ENCODE results near the gene PHLDB2.

Gene PHLDB2

DNA sequence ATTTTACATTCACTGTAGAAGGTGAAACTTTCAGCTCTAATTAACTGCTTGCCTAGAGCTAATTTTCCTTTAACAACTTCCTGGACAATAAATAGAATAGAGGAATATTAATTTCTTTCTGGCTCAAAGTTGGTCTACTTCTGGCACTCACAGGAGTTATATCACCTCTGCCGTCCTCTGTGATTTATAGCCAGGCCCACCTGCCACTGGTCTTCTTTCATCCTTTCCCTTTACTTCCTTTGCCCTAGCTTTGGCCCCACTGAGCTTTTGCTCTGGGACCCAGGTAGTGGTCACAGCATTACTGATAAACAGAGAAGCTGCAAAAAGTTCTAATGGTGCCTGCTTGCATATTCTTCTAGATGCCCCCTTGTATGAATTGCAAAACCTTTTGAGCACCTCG lies 70.4 kb downstream of the PHLDB2 start:
- no peak for DNase-seq

DNA sequence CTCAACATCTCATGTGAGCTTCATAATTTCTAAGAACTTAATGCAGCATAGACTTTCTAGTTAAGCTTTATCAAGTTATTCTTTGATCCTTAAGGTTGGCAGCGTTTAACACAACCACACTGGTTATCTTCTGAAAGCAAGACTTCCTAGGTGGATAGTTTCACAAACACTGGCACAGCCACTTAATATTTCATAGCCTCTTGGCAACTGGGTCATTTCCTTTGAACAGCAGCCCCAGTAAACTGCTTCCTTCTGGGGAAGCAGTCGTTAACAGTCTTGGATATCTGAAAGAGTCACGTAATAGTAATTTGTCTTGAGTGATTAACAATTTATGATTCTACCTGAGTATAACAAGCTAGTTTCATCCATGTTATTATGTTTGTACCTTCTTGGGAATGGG lies 73.9 kb downstream of the PHLDB2 start:
- no peak for DNase-seq

DNA sequence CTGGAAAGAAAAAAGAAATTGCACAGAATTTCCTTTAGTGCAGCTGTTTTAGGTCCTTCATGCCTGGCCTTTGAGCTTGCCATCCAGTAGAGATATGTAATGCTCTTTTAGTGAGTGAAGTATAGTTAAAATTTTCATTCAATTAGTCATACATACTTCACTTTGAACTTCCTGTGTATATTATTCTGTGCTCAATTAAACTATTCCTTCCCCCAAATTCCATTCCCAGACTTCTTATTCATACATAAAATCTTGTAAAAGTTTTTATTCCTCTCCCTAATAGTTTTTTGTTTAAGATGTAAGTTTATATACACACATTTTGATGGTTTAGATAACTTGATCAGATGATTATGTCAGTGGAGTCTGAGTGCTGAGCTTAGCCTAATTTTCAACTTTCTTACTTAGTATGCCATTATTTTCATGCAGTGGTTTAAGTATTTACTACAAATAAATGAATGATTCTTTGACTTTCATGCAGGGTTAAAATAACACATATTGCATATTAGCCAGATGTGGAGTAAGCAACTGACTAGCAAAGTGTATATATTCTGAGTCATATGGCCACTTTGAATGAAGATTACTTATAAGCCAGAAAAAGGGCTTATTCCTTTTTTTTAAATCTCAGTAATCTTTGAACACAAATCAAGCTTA lies 77.3 kb downstream of the PHLDB2 start:
- DNase-seq, result no peak

DNA sequence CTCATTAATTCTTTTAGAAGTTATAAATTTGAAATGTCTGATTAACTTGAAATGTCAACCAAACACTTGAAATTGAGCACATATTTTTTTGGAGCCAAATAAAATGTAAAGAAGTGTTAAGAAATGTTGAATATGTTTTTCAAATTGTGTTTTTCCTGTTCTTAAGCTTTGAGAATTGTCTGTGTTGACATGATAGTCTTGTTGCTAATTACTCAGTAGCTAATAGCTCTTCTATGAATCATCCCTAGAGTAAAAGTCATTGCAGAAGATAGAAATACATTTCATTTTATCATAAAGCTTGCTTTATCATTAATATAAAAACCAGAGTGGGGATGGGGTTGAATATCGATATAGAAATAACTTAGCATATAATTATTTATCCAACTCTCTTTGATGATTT lies 77.9 kb downstream of the PHLDB2 start:
- no peak for DNase-seq

DNA sequence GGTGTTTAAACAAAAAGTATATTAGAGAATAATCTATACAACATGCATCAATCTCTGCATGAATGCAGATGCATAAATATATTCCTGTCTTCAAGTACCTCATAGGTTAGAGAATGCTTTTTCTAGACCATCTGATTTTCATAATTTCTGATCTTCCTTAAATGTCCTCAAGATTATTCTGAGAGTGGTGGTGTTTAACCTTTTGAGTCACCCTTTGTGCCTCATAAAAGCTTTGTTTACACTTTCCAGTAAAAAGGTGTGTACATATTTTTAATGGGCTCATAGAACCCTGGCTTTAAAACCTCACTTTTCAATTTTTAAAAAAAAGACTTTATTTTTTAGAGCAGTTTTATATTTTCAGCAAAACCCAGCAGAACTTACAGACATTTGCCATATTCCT lies 78.8 kb downstream of the PHLDB2 start:
- no peak for DNase-seq

DNA sequence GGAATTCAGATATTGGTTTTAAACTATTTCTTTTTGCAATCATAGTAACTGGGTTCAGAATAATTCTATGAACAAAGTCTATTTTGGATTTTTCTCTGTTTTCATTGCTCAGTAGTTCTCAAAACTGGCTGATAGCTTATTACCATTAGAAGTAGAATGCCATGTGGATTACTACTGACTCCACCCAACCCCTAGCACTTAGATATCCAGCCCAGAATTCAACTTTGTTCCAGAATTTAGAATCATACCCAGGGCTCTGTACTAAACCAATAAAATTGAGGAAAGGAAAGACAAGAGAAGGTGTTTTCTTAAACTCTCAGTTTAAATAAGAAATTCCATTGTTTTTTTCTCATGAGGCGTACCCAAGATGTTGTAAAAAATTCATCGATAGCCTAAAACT lies 80.8 kb downstream of the PHLDB2 start:
- DNase-seq, result no peak

DNA sequence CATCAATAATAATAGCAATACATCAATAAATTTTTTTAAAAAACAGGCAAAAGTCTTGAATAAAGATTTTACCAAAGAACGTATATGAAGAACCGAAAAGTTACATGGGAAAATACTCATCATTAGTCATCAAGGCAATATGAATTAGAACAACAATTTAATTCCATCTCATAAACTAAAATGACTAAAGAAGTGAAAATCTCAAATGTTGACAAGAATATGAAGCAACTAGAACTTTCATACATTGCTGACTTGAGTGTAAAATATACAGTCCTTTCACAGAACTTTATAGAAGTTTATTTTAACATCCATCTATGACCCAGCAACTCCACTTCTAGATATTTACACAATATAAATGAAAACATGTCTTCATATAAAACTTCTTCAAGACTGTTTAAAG lies 84.5 kb downstream of the PHLDB2 start:
- no peak for DNase-seq

DNA sequence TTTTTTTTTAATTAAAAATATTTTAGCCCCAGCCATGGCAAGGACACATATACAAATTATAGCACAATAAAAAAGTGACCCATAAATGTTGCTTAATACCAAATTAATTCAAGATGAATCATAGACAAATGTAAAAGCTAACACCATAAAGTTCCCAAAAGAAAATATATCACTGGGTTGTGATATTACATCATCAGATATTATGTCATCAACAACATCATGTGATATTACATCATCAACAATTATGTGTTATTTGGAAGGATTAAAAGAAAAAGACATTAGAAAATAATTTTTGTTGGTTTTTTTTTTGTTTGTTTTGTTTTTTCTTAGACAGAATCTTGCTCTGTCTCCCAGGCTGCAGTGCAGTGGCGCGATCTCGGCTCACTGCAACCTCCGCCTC lies 85.3 kb downstream of the PHLDB2 start:
- no peak for DNase-seq

DNA sequence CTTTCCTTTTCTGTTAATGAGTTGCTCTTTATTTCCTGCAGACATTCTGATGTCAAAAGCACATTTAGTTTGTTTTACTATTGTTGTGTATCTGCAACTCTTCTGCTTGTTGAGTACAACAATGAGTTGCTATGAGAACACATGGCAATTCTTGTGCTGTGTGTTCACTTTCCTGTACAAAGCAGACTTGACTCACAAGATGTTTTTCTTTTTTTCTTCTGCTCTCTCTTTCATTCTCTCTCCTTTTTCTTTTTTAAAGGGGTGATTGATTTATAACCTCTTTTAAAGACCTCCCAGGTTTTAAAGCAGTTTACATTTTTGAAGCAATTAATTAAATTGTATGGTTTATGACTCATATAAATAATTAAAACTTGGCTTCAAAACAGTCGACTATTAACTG lies 88.2 kb downstream of the PHLDB2 start:
- DNase-seq, result no peak

DNA sequence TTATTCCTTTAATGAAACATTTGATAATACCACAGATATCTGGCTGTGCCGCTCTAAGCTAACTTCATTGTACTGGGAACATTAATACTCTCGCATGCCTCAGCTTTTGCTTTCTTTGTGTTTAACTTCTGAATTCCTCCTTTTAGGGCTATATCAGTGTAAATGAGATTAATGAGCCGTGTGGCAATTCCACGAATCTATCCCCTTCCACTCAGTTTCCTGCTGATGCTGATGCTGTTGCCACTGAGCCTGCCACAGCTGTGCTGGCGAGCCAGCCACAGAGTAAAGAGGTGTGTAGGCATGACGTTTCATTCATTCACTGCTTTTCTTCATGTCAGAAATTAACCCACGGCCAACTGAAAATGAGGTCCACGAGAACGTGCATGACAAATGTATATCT lies 89.7 kb downstream of the PHLDB2 start:
- DNase-seq, result no peak

DNA sequence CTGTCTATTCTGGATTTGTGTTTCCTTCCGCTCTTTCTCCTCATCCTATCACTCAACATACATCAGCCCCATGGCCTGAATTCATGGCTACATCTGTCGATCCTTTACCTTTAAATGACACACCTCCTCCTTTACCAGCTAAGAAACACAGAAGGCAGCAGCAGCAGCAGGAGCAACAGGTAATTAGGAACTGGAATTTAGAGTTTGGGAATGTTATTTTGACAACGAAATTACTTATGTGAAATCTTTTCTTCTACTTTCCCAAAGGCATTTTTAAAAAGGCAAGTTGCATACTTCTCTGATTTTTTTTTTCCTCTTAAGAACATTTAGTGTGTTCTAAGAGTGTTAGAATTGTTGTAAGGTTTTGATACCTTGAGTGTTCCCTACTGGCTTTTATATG lies 90.6 kb downstream of the PHLDB2 start:
- no peak for DNase-seq

DNA sequence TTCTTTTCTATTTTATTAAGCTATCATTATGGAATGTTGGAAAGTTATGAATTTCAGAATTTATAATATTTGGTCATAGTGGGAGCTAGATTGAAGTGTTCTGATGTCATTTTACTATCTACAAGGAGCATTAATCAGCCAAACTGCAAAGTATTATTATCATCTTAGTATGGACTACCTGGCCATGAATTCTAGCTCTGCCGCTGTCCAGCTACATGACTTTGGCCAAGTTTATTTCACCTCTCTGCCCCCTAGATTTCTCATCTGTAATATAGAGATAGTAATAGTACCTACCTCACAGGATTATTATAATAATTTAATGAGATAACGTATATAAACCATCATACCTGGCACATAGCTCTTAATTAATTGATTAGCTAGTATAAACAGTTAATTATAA lies 92.0 kb downstream of the PHLDB2 start:
- DNase-seq, result no peak

DNA sequence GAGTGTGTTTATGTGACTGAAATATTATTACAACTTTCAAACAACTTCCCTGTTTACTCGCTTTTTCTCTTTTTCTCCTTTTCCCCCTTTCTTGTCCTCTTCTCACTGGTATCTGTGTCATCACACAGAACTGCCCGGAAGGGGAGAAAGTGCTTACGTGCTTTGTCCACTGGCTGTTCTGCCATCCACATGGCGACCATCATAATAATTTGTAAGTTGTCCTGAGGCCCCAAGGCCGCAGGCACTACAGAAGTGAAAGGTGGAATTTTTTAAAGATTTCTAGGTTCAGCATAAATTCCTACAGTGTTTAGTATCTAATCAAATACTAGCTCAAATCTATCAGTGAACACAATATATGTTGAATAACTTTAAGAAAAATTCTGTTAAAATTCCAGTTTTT lies 93.0 kb downstream of the PHLDB2 start:
- no peak for DNase-seq

DNA sequence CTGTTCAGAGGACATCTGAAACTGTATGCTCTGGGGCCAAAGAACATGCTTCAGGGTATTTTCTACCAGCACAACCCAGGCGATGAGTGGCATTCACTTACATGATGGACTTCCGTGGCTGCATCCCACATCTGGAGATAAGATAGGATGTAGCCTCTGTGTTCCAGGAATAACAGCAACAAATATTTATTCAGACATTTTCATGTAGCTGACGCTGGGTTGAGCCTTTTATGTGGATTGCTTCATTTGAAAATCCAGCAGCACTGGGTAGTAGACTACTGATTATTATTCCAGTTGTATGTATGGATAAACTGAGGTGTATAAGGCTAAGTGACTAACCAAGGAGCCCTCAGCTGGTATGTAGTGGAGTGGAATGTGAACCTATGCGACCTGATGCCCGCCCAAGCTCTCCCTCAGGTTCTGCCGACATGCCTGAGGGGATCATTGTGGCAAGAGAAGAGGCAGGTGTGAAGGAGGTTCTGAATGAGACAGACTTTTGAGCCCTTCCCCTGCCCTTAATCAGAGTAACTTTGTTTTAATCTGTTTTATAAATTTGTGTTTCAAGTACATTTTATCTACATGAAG lies 93.9 kb downstream of the PHLDB2 start:
- DNase-seq, result no peak

DNA sequence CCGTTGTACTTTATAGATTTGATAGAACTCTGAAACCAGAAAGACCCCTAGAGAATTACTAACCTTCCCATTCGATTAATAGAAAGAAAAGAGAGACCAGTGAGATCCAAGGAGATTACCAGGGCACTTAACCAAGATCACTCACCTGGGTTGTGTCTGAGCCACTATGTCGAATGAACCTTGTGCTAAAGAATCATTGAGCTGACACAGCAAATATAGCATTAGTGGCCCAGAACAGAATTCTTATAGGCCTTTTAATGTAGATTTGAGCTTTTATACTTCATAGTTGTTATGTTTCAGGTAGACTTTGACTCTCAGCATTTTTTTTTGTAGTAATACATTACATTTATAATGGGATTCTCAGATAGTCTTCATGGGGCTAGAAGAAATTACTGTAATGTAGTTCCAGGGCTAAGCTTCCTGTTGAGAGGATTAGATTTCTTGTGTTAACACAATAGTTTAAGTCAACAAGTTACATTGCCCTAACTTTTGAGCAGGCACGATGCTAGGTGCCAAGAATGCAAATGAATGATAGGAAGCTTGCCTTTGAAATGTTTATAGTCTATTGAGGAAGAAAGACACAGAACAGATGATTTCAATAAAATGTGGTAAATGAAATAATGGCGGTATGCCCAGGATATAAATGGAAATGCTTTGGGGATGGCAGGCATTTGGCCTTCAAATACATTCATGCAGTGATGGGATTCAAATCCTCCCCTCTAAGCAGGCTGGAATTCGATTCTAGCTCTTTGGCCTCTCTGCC lies 95.3 kb downstream of the PHLDB2 start:
- DNase-seq, result no peak

DNA sequence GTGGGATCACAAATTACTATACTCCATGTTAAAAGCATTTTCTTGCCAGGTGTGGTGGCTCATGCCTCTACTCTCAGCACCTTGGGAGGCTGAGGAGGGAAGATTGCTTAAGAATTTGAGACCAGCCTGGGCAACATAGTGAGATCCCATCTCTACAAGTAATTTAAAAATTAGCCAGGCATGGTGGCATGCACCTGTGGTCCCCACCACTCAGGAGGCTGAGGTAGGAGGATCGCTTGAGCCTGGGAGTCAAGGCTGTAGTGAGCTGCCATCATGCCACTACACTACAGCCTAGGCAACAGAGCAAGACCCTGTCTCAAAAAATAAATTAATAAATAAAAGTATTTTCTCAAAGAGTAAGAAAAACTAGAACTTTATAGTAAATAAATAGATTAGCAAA lies 96.8 kb downstream of the PHLDB2 start:
- no peak for DNase-seq

DNA sequence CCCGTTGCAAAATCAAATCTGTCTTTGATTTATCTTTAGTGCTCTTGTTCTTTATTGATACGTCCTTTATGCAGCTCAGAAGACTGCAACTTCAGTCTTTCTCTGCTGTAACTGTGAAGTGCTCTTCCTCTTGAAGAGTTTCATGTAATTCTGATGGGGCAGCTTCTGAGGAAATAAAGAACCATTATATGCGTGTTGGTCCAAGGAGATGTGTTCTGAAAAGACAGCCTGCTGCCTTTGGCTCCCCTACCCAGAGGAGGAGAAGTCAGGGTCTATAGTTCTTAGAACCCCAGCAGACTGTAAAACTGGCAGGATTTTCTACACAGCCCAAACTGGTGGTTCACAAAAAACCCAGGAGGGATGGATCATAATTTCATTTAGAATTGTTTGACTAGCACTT lies 97.4 kb downstream of the PHLDB2 start:
- DNase-seq, result no peak

DNA sequence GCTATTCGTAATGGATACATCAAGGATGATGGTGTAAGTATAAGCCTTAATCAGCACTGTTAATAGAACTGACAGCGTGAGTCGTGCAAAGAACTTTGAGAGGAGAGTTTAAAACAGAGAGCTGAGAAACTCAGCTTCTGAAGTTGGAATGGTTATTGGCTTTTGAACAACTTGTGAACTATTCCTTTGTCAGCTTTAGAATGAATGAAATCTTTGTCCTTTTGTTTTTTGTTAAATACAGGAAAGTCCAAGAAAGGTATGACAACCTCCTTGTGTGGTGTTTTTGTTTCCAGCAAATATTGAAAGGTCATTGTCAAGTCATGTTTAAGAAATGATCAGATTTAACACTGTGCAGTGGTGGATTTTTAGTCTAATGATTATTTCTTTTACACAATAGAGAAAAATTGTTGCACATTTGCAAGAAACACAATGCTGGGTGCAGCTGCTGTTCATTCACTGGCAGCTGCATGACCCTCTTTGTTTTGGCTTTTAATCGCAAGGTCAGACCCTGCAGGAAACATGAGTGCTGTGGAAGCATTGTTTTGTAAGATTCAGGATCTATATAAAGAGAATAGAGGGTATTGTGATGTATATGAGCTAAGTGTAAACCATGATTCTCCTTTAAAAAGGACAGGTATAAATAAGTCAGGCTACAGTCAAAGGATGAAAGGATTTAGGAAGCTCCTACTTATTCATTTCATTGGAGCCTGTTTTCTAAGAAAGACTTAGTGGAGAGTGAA lies 98.1 kb downstream of the PHLDB2 start:
- DNase-seq, result no peak

DNA sequence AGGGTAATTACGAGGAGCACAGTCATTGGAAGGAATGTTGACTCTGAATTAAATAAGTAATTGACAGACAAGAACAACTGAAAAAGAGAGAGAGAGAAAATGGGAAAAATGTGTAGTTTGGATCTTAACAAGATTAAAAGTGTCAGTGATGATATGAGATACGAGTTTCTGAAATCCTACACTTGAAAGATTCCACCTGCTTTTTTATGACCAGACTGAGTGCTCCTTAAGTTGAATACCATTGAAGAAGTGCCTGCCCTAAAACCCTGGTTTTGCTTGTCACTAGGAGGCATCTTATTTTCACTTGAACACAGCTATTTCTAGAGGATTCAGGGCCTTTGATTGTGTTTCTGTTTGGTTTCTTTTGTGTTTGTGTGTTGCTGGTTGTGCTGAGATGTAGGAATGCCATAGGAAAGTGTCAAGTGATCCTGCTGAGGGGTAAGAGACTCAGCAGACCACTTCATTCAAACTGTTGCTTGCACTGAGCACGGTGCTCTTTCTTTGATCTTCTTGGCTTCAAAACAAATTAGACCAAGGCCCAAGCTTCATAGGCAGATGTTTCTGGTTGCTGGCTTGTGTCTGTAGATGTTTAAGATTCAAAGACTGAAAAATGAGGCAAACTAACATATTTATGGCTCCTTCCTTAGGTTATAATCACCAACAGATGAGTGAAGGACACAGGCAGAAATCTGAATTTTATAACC lies 102.5 kb downstream of the PHLDB2 start:
- DNase-seq, result no peak

DNA sequence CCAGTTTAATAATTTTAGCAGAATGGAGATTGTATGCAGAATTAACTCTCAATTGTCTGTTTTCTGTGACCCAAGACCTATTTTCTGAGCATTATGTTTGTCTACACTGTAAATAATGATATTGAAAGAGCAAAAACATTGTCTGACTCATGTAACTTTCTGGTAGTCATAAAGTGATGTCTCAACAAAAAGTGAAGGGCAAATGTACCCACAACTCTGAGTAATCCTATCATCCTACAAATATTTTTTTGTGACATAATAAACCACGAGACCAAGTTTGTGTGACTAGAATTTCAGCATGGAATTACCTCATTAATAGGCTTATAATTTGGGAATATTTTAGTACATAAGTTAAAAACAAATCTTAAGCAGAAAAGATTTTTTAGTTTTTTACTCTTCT lies 104.4 kb downstream of the PHLDB2 start:
- no peak for DNase-seq

DNA sequence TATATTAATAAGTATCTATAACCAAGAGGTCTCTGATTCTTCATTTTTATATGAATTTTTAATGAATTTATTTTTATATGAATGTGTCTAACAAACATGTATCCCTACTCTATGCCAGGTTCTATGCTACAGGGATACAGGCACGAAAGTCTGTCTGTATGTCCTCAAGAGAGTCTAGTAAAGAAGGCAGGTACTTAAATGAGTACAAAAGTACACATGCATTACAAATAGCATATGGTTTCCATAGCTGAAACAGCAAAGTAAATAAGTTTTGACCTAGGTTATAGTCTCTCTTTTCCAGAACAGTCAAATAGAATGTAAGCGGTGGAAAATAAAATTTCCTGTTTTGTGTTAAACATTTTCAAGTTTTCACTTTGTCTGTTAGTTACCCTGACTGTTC lies 106.4 kb downstream of the PHLDB2 start:
- DNase-seq, result no peak

DNA sequence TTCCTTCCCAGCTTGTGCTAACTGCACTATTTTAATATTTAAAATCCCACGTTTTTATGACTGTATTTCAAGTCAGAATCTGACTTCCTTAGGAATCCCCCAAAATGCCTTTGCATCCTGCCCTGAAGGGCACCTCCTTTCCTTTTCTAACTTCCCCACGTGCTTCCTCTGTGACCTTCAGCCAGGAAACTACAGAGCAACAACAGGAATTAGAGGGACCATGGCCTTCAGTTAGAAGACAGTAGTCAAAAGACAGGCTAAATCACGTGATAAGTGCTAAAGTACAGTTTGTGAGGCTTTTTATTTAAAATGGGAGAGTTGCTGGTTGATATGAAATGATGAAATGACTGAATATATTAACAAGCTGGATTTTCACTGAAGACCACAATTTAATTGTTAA lies 108.0 kb downstream of the PHLDB2 start:
- DNase-seq, result no peak

DNA sequence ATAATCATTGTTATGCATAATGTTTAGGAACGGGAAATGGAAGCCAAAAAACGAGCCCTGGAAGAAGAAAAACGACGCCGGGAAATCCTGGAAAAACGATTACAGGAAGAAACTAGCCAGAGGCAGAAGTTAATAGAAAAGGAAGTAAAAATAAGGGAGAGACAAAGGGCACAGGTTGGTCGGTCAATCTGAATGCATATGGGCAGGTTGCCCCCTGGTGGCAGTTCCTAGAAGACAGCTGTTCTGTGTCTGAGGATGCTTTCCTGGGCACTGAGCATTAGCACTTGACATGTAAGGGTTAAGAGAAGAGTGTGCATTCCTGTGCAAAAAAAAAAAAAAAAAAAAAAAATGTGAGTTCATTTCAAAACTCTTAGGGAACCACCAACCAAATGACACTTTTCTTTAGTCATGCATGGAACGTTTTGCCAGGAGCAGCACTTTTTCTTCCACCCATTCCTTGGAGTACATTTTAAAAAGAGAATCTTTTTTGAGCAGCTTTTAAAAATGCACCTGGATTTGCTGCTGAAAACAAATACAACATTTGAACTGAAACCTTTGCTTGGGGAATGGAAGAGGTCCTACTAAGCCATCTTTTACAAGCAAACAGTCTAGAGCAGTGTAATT lies 108.7 kb downstream of the PHLDB2 start:
- DNase-seq, result peak; percentile 83
